Measurements from ENCODE around the gene PXMP2.
"Not testable (repeated sequence)": the region's sequence is repeated elsewhere in the genome, so short reads cannot be mapped to it uniquely, and the experiment has no call there.

The PXMP2 gene

DNA sequence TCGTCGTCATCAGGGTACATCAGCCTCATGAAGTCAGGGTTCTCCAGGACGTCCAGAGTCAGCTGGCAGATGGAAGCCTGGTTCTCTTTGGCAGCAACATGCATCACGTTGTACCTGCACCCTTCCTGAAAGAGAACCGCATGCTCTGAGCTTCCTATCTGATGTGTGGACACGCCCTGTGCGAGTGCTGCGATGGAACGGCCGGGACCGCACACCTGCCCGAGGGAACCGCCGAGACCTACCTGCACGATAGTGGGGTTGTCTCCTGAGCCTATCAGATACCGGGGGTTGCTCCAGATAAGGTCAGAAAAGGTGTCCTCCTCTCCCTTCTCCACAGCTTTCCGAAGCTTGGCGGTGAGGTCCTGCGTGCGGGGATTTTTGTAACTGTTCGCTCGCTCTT is 60.5 kb downstream of the PXMP2 start:
- no peak for DNase-seq (ENCODE audit: low read depth, low spot score)

DNA sequence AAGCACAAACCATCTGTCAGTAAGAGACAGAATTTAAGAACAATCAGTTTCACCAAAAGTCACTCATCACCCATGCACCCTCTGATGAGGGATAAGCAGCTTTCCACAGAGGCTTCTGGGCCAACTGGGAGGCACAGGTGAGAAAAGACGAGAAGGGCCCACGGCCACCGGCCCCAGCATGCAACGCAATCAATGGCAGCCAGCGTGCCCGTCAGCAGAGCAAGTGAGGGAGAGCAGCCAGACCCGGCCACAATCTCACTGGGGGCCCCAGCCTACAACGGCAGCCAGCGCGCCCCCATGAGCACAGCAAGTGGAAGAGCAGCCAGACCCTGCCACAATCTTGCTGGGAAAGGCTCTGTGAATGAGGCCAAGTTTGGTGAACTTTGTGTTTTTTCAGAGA is 60.9 kb downstream of the PXMP2 start:
- no peak for DNase-seq (ENCODE audit: low read depth, low spot score)

GRCh38 chr12:132753670-132754069 is 66.3 kb downstream of the PXMP2 start:
- DNase-seq (ENCODE audit: low read depth, low spot score): not testable (repeated sequence)

DNA sequence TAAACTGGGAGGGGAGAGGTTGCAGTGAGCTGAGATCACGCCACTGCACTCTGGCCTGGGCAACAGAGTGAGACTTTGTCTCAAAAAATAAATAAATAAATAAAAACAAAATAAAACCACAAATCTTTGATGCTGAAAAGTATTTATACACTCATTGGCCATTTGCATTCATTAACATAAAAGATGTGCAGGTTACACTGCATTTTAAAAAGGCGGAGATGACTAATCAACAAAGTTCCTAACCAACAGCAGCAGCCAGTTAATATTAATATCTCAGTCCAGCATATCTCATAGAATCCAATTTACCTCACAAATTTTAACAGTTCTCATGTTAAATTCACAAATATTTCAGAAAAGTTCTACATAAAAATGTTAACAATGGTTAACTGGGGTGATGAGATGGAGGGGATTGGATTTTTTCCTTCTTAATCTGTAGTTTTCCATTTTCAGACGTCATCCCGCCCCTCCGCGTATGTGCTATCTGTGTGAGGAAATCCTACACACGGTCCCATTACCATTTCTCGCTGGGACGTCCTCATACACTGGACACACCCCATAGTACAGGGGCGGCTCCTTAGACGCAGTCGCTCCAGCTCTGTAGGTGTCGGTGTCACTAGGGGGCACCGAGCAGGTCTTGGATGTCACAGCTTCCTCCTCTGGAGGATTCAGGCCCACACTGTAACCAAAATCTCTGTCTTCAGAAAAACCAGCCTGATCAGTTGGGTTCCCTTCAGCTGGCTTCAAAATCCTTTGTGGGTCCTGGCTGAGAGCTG is 67.0 kb downstream of the PXMP2 start:
- DNase-seq (ENCODE audit: low read depth, low spot score): no peak
